MM.1S (cell line): ENCODE data around the gene LVRN.

ENCODE experiments used
- EZH2phosphoT487 ChIP-seq: fragments of 300-600 bp; sonication (generic); IDR thresholded peaks from 2 replicates; pipeline ENCODE4 v1.6.1; 2018; ENCODE audit warnings: antibody characterized with exemption, low read length
- TF ChIP-seq, protein P1 (sequence below): fragments of 300-600 bp; sonication (generic); IDR thresholded peaks from 2 replicates; pipeline ENCODE4 v1.5.1; 2016; ENCODE audit warnings: antibody characterized with exemption, low read length, mixed read lengths

DNA sequence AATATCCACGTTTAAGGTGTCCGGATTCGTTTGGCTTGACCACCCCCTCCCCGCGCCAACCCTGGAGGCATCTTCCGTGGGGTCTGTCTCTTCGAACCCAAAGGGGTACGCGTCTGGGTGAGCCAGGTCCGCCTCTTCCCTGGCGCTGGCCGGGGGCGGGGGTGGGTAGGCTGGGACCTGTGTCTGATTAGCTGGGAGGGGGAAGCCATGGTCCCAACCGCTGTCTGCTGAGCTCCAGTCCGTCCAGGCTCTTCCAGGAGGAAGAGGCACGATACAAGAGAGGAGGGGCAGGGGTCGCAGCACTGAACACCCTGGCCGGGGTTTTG lies at the start of gene LVRN:
- no peak for TF ChIP-seq EZH2phosphoT487
- TF ChIP-seq, protein P1, sequence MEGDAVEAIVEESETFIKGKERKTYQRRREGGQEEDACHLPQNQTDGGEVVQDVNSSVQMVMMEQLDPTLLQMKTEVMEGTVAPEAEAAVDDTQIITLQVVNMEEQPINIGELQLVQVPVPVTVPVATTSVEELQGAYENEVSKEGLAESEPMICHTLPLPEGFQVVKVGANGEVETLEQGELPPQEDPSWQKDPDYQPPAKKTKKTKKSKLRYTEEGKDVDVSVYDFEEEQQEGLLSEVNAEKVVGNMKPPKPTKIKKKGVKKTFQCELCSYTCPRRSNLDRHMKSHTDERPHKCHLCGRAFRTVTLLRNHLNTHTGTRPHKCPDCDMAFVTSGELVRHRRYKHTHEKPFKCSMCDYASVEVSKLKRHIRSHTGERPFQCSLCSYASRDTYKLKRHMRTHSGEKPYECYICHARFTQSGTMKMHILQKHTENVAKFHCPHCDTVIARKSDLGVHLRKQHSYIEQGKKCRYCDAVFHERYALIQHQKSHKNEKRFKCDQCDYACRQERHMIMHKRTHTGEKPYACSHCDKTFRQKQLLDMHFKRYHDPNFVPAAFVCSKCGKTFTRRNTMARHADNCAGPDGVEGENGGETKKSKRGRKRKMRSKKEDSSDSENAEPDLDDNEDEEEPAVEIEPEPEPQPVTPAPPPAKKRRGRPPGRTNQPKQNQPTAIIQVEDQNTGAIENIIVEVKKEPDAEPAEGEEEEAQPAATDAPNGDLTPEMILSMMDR: no peak
